Glutamatergic neuron (in vitro differentiated cells): Measurements from ENCODE around the gene FASTKD2. TPM values are rescaled to one million over a fixed set of nuclear protein-coding genes. Genes with fewer than 3 reads are reported as not detected.
"Not testable (repeated sequence)": the region's sequence is repeated elsewhere in the genome, so short reads cannot be mapped to it uniquely, and the experiment has no call there.

Experiments used
- DNase-seq: peaks from one replicate; pipeline ENCODE4 v3.0.0; 2022
- H3K27ac Mint-ChIP-seq: one replicate; pipeline ENCODE4 v1.8.0; 2020; ENCODE audit warnings: mild to moderate bottlenecking, mixed read lengths, inconsistent platforms; ENCODE audit not compliant: unreplicated experiment
- H3K27me3 Mint-ChIP-seq: one replicate; pipeline ENCODE4 v1.8.0; 2020; ENCODE audit warnings: mild to moderate bottlenecking, moderate library complexity, mixed read lengths, inconsistent platforms; ENCODE audit not compliant: unreplicated experiment
- H3K36me3 Mint-ChIP-seq: one replicate; pipeline ENCODE4 v1.8.0; 2020; ENCODE audit warnings: mild to moderate bottlenecking, mixed read lengths, inconsistent platforms; ENCODE audit not compliant: unreplicated experiment
- H3K4me1 Mint-ChIP-seq: one replicate; pipeline ENCODE4 v1.8.0; 2020; ENCODE audit warnings: mild to moderate bottlenecking, low read depth, mixed read lengths, inconsistent platforms; ENCODE audit not compliant: unreplicated experiment
- H3K4me3 Mint-ChIP-seq: one replicate; pipeline ENCODE4 v1.8.0; 2020; ENCODE audit warnings: mild to moderate bottlenecking, mixed read lengths, inconsistent platforms; ENCODE audit not compliant: unreplicated experiment
- H3K9me3 Mint-ChIP-seq: one replicate; pipeline ENCODE4 v1.8.0; 2020; ENCODE audit warnings: mild to moderate bottlenecking, moderate library complexity, mixed read lengths, inconsistent platforms; ENCODE audit not compliant: unreplicated experiment
- total RNA-seq: library from RNA; stranded (reverse); fragmentation: NEBNext Ultra II Directional; extraction: Animal tissue kit (Norgen Biotek cat#: 25700); gene quantifications from one replicate; pipeline ENCODE4 v1.2.1, GENCODE V29; 2021; ENCODE audit not compliant: unreplicated experiment
- TF ChIP-seq, protein P1 (sequence below): fragments of 200-600 bp; sonication (generic); IDR thresholded peaks from one replicate; pipeline ENCODE4 v1.5.0; 2021; ENCODE audit not compliant: partially characterized antibody, unreplicated experiment

FASTKD2 gene
- total RNA-seq, 1 donor from 2014 or later, result 24.7 TPM

DNA sequence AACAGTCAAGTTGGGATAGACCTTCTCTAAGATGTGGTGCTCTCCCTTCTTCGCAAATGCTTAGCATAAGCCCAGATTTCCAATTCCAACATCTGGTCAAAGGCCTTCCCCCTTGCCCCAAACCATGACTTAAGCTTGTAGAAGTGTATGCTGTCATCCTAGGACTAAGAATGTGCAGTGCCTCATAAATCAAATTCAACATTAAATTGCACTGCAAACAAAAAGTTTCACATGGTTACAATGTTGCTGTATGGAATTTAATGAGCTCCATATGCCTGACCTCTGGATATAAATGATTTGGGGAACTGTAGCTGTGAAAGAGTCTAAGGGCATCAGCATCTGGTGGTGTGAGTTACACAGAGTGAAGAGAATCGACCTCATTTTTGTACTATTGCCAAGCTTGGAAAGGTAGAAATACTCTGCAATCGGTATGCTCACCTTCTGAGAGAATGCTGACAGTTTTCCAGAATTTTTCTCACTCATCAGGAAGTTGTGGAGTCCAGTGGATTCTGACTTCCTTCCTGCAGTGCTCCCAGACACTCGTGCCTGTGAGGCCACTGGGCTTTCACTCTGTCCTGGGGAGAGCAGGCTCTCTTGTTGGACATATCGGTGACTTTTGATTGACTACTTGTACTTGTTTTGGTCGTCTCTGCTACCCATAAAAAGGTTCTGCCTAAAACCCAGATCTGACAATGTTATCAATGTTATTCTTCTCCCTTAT, 40.6 kb downstream of the FASTKD2 start:
- Mint-ChIP-seq H3K27ac (no peak overlapping the region), H3K4me3 (no peak overlapping the region), H3K27me3 (no peaks in the 10 kb centered on the region), H3K9me3 (peaks cover 1% of the 10 kb centered on the region), H3K36me3 (no peaks in the 10 kb centered on the region), H3K4me1 (peaks cover 23% of the 10 kb centered on the region)
- DNase-seq, result no peak
- TF ChIP-seq, protein P1, sequence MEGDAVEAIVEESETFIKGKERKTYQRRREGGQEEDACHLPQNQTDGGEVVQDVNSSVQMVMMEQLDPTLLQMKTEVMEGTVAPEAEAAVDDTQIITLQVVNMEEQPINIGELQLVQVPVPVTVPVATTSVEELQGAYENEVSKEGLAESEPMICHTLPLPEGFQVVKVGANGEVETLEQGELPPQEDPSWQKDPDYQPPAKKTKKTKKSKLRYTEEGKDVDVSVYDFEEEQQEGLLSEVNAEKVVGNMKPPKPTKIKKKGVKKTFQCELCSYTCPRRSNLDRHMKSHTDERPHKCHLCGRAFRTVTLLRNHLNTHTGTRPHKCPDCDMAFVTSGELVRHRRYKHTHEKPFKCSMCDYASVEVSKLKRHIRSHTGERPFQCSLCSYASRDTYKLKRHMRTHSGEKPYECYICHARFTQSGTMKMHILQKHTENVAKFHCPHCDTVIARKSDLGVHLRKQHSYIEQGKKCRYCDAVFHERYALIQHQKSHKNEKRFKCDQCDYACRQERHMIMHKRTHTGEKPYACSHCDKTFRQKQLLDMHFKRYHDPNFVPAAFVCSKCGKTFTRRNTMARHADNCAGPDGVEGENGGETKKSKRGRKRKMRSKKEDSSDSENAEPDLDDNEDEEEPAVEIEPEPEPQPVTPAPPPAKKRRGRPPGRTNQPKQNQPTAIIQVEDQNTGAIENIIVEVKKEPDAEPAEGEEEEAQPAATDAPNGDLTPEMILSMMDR, result no peak

GRCh38 chr2:206807624-206808023, 42.2 kb downstream of the FASTKD2 start:
- not testable (repeated sequence) for H3K36me3 Mint-ChIP-seq, H3K9me3 Mint-ChIP-seq, H3K27me3 Mint-ChIP-seq, H3K4me3 Mint-ChIP-seq, H3K27ac Mint-ChIP-seq, DNase-seq
- peaks cover 13% of the 10 kb centered on the region for H3K4me1 Mint-ChIP-seq

DNA sequence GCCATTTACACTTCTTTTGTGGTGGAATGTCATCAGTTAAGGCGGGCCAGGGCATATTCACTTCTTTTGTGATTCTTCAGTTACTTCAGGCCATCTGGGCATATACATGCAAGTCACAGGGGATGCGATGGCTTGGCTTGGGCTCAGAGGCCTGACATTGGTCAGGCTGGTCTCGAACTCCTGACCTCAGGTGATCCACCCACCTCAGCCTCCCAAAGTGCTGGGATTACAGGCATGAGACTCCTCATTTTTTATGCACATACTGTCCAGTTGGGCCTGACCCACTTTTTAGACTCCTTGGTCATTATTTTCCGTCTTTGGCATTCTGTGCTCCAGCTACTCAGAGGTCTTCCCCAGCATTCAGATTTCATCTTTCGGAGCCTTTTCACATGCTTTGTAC, 47.1 kb downstream of the FASTKD2 start:
- H3K36me3 Mint-ChIP-seq, H3K4me1 Mint-ChIP-seq, DNase-seq, H3K9me3 Mint-ChIP-seq, H3K27ac Mint-ChIP-seq, H3K4me3 Mint-ChIP-seq, H3K27me3 Mint-ChIP-seq: not testable (repeated sequence)

GRCh38 chr2:206814498-206814897, 49.1 kb downstream of the FASTKD2 start:
- Mint-ChIP-seq H3K27ac (no peak overlapping the region), H3K4me3 (no peak overlapping the region), H3K4me1 (no peaks in the 10 kb centered on the region), H3K36me3 (no peaks in the 10 kb centered on the region), H3K9me3 (no peaks in the 10 kb centered on the region), H3K27me3 (no peaks in the 10 kb centered on the region)
- TF ChIP-seq, protein P1, result no peak
- DNase-seq, result no peak

DNA sequence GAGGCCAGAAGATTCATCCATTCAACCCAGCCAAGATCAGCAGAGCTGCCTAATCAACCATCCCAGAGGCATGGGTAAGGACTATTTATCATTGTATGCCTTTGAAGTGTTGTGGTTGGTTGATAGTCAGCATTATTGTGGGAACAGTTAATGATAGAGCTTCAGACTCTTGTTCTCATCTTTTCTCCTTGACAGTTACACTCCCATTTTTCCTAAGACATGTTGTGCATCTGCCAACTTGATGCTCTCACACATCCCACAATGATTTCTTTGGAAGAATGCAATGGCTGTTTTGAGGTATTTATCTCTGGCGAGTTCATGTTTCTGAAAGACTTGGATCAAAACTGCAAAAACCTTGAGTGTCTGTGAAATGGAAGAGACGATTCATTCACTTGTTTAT, 55.4 kb downstream of the FASTKD2 start:
- Mint-ChIP-seq H3K4me3 (no peak overlapping the region), H3K36me3 (no peaks in the 10 kb centered on the region), H3K9me3 (no peaks in the 10 kb centered on the region), H3K27ac (no peak overlapping the region), H3K27me3 (no peaks in the 10 kb centered on the region), H3K4me1 (no peaks in the 10 kb centered on the region)
- TF ChIP-seq, protein P1, result no peak
- no peak for DNase-seq

DNA sequence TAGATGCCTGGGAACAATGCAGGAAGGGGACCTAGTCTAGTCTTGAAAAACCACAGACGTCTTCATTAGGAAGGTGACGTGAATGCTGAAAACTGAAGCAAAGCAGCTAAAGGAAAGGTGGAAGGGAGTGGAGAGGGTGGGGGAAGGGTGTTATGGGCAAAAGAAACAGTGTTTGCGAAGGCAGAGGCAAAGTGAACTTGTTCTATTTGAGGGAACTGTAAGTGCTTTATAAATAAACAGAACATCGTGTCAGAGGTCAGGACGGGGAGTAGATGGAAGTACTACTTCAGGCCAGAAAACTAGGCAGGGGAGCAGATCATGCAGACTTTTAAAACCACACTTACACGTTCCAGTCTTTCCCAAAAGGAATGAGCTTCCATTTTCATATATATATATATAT, 57.8 kb downstream of the FASTKD2 start:
- H3K36me3 Mint-ChIP-seq, result no peaks in the 10 kb centered on the region
- TF ChIP-seq, protein P1, result no peak
- H3K27ac Mint-ChIP-seq, result no peak overlapping the region
- no peak overlapping the region for H3K4me3 Mint-ChIP-seq
- H3K9me3 Mint-ChIP-seq, result no peaks in the 10 kb centered on the region
- H3K4me1 Mint-ChIP-seq, result no peaks in the 10 kb centered on the region
- H3K27me3 Mint-ChIP-seq, result no peaks in the 10 kb centered on the region
- no peak for DNase-seq
